Neuronal stem cell (in vitro differentiated cells): ENCODE results near the gene TCF7L2.

Source experiments
- DNase-seq: peaks from one replicate; pipeline ENCODE4 v3.0.0-alpha.2; 2013; ENCODE audit warnings: low spot score
- H2AFZ ChIP-seq: one replicate; pipeline ENCODE4 v1.6.1; 2013; ENCODE audit warnings: mild to moderate bottlenecking, low read length, inconsistent platforms
- H2AK5ac ChIP-seq: 2 replicates; pipeline ENCODE4 v1.6.1; 2013; ENCODE audit warnings: low read depth, mild to moderate bottlenecking, inconsistent platforms, low read length, moderate library complexity, mixed read lengths
- H2BK120ac ChIP-seq: 2 replicates; pipeline ENCODE4 v1.6.1; 2013; ENCODE audit warnings: low read depth, mild to moderate bottlenecking, inconsistent platforms, low read length, moderate library complexity, mixed read lengths
- H2BK12ac ChIP-seq: one replicate; pipeline ENCODE4 v1.6.1; 2013; ENCODE audit warnings: low read length, inconsistent platforms
- H2BK15ac ChIP-seq: 2 replicates; pipeline ENCODE4 v1.6.1; 2013; ENCODE audit warnings: mild to moderate bottlenecking, low read length, inconsistent platforms, mixed read lengths
- H2BK5ac ChIP-seq: one replicate; pipeline ENCODE4 v1.6.1; 2013; ENCODE audit warnings: inconsistent platforms, mild to moderate bottlenecking, low read length, moderate library complexity
- H3K14ac ChIP-seq: one replicate; pipeline ENCODE4 v1.6.1; 2013; ENCODE audit warnings: low read length, inconsistent platforms
- H3K18ac ChIP-seq: 2 replicates; pipeline ENCODE4 v1.6.1; 2013; ENCODE audit warnings: low read length, inconsistent platforms
- H3K23ac ChIP-seq: 2 replicates; pipeline ENCODE4 v1.6.1; 2013; ENCODE audit warnings: low read depth, mild to moderate bottlenecking, mixed read lengths, low read length, inconsistent platforms; ENCODE audit not compliant: poor library complexity
- H3K27ac ChIP-seq: replicated peaks from 3 replicates; pipeline ENCODE4 v1.5.1; 2013; ENCODE audit warnings: low read length, inconsistent platforms
- H3K27me3 ChIP-seq, 3 experiments: 2 replicates each; pipeline ENCODE4 v1.6.1; 2013; ENCODE audit warnings: low read length in 3 of 3, mild to moderate bottlenecking in 2 of 3, inconsistent platforms in 1 of 3, low read depth in 1 of 3, mixed read lengths in 1 of 3, moderate library complexity in 1 of 3; ENCODE audit not compliant: control insufficient read depth in 3 of 3, insufficient read depth in 3 of 3
- H3K36me3 ChIP-seq, 2 donors: replicated peaks in 1 of 2; 2 replicates each; pipeline ENCODE4 v1.6.1; 2013; ENCODE audit warnings: low read length in 2 of 2; ENCODE audit not compliant: control insufficient read depth in 2 of 2, insufficient read depth in 2 of 2
- H3K4ac ChIP-seq: 2 replicates; pipeline ENCODE4 v1.6.1; 2013; ENCODE audit warnings: inconsistent platforms, mild to moderate bottlenecking, low read length, moderate library complexity
- H3K4me1 ChIP-seq, 2 donors: 1 replicate in 1 of 2; 2 replicates in 1 of 2; pipeline ENCODE4 v1.6.1; 2013; ENCODE audit warnings: low read length in 2 of 2, low read depth in 1 of 2; ENCODE audit not compliant: control insufficient read depth in 2 of 2, insufficient read depth in 1 of 2
- H3K4me2 ChIP-seq: one replicate; pipeline ENCODE4 v1.6.1; 2013; ENCODE audit warnings: mild to moderate bottlenecking, low read length, inconsistent platforms; ENCODE audit not compliant: insufficient read depth, poor library complexity, severe bottlenecking
- H3K4me3 ChIP-seq, 2 donors: 2 replicates each; pipeline ENCODE4 v1.5.1; 2013; ENCODE audit warnings: low read length in 2 of 2, mild to moderate bottlenecking in 2 of 2, inconsistent platforms in 1 of 2, moderate library complexity in 1 of 2
- H3K79me1 ChIP-seq: one replicate; pipeline ENCODE4 v1.6.1; 2013; ENCODE audit warnings: low read depth, mild to moderate bottlenecking, inconsistent platforms, low read length, moderate library complexity
- H3K9ac ChIP-seq: one replicate; pipeline ENCODE4 v1.6.1; 2013; ENCODE audit warnings: mild to moderate bottlenecking, low read depth, low read length, inconsistent platforms; ENCODE audit not compliant: poor library complexity
- H3K9me3 ChIP-seq, 2 donors: replicated peaks in 1 of 2; 2 replicates each; pipeline versions ENCODE3 to v1.6.1; 2013; ENCODE audit warnings: low read length in 2 of 2, mild to moderate bottlenecking in 2 of 2, inconsistent platforms in 1 of 2, low read depth in 1 of 2, mixed read lengths in 1 of 2, moderate library complexity in 1 of 2; ENCODE audit not compliant: control insufficient read depth in 2 of 2, insufficient read depth in 1 of 2
- H4K8ac ChIP-seq: one replicate; pipeline ENCODE4 v1.6.1; 2013; ENCODE audit warnings: low read depth, mild to moderate bottlenecking, inconsistent platforms, low read length, moderate library complexity
- H4K91ac ChIP-seq: one replicate; pipeline ENCODE4 v1.6.1; 2013; ENCODE audit warnings: low read length, low read depth, mild to moderate bottlenecking, inconsistent platforms; ENCODE audit not compliant: poor library complexity
- WGBS, 2 donors: extraction: QIAGEN DNeasy Blood & Tissue Kit; methylation state at CpG; one replicate each; pipeline ENCODE4 v1.1.7; 2013; ENCODE audit warnings: missing lambda C conversion rate in 2 of 2, mixed read lengths in 1 of 2; ENCODE audit not compliant: insufficient read length in 2 of 2, insufficient replicate concordance in 1 of 2; ENCODE audit errors: extremely low coverage in 2 of 2; 5-methylcytosine and 5-hydroxymethylcytosine counted together

Gene TCF7L2

GRCh38 chr10:113088194-113088593 lies 138.1 kb downstream of the TCF7L2 start:
- peaks cover 8 to 48% of the 10 kb centered on the region in 2 donors for H3K36me3 ChIP-seq
- H3K18ac ChIP-seq: no peak overlapping the region
- no peak overlapping the region for H3K9ac ChIP-seq
- H3K27ac ChIP-seq: no peak overlapping the region
- H2BK5ac ChIP-seq: no peak overlapping the region
- no peak overlapping the region for H4K91ac ChIP-seq
- H2BK15ac ChIP-seq: no peak overlapping the region
- H2AFZ ChIP-seq: no peak overlapping the region
- DNase-seq: no peak
- H3K4me1 ChIP-seq: peaks cover 4 to 8% of the 10 kb centered on the region in 2 donors
- H2AK5ac ChIP-seq: no peak overlapping the region
- no peak overlapping the region for H4K8ac ChIP-seq
- H2BK12ac ChIP-seq: no peak overlapping the region
- H3K14ac ChIP-seq: no peak overlapping the region
- H3K4me2 ChIP-seq: no peak overlapping the region
- peaks cover 6% of the 10 kb centered on the region for H3K79me1 ChIP-seq
- no CpG with 5 or more reads among the region's 2 CpGs for WGBS, 2 donors
- no peak overlapping the region for H2BK120ac ChIP-seq
- no peak overlapping the region for H3K4ac ChIP-seq
- no peaks in the 10 kb centered on the region for H3K27me3 ChIP-seq
- no peak overlapping the region for H3K23ac ChIP-seq
- no peak overlapping the region for H3K4me3 ChIP-seq
- H3K9me3 ChIP-seq: no peaks in the 10 kb centered on the region

GRCh38 chr10:113089551-113089950 lies 139.5 kb downstream of the TCF7L2 start:
- no peak overlapping the region for H3K4ac ChIP-seq
- no peaks in the 10 kb centered on the region for H3K27me3 ChIP-seq
- H3K4me3 ChIP-seq: no peak overlapping the region
- no CpG with 5 or more reads among the region's 9 CpGs for WGBS, 2 donors
- no peak overlapping the region for H4K91ac ChIP-seq
- H3K23ac ChIP-seq: no peak overlapping the region
- H3K9ac ChIP-seq: no peak overlapping the region
- H4K8ac ChIP-seq: no peak overlapping the region
- no peak overlapping the region for H3K27ac ChIP-seq
- no peak overlapping the region for H2BK5ac ChIP-seq
- H2AFZ ChIP-seq: no peak overlapping the region
- no peaks in the 10 kb centered on the region for H3K9me3 ChIP-seq
- H2BK15ac ChIP-seq: no peak overlapping the region
- H3K4me1 ChIP-seq: peaks cover 4 to 8% of the 10 kb centered on the region in 2 donors
- no peak overlapping the region for H3K4me2 ChIP-seq
- H2BK120ac ChIP-seq: no peak overlapping the region
- peaks cover 8 to 58% of the 10 kb centered on the region in 2 donors for H3K36me3 ChIP-seq
- H2BK12ac ChIP-seq: no peak overlapping the region
- H3K79me1 ChIP-seq: peaks cover 6% of the 10 kb centered on the region
- H3K18ac ChIP-seq: no peak overlapping the region
- DNase-seq: no peak
- H2AK5ac ChIP-seq: no peak overlapping the region
- H3K14ac ChIP-seq: no peak overlapping the region

- Histone ChIP-seq H3K36me3 (peaks cover 8 to 66% of the 10 kb centered on the region in 2 donors), H3K23ac (no peak overlapping the region), H3K14ac (no peak overlapping the region), H4K8ac (no peak overlapping the region), H3K4me2 (no peak overlapping the region), H3K79me1 (peaks cover 11% of the 10 kb centered on the region), H3K4me3 (no peak overlapping the region), H3K18ac (no peak overlapping the region), H3K27me3 (no peaks in the 10 kb centered on the region), H3K9ac (no peak overlapping the region), H2BK5ac (no peak overlapping the region), H4K91ac (no peak overlapping the region), H2BK12ac (no peak overlapping the region), H2AK5ac (no peak overlapping the region), H3K9me3 (no peaks in the 10 kb centered on the region), H2AFZ (no peak overlapping the region), H3K4me1 (peaks cover 5 to 9% of the 10 kb centered on the region in 2 donors), H3K4ac (no peak overlapping the region), H2BK15ac (no peak overlapping the region), H3K27ac (no peak overlapping the region), H2BK120ac (no peak overlapping the region)
- WGBS, 2 donors: no CpG with 5 or more reads among the region's 4 CpGs
- DNase-seq: no peak
These were observed 141.9 kb downstream of the TCF7L2 start for GRCh38 chr10:113091920-113092319.

- peaks cover 8% of the 10 kb centered on the region for H3K79me1 ChIP-seq
- H3K27me3 ChIP-seq: no peaks in the 10 kb centered on the region
- no peak overlapping the region for H4K8ac ChIP-seq
- H4K91ac ChIP-seq: no peak overlapping the region
- H2BK5ac ChIP-seq: no peak overlapping the region
- no peak overlapping the region for H2AFZ ChIP-seq
- no peak overlapping the region for H3K27ac ChIP-seq
- no peak overlapping the region for H2BK12ac ChIP-seq
- no peak overlapping the region for H3K14ac ChIP-seq
- no peak overlapping the region for H2BK15ac ChIP-seq
- no peak overlapping the region for H3K4ac ChIP-seq
- no peak overlapping the region for H3K23ac ChIP-seq
- DNase-seq: no peak
- H2BK120ac ChIP-seq: no peak overlapping the region
- WGBS, 2 donors: no CpG with 5 or more reads among the region's 10 CpGs
- H3K4me1 ChIP-seq: peaks cover 0 to 7% of the 10 kb centered on the region in 2 donors
- H3K36me3 ChIP-seq: peaks cover 5 to 72% of the 10 kb centered on the region in 2 donors
- H2AK5ac ChIP-seq: no peak overlapping the region
- H3K9me3 ChIP-seq: no peaks in the 10 kb centered on the region
- no peak overlapping the region for H3K9ac ChIP-seq
- no peak overlapping the region for H3K4me3 ChIP-seq
- H3K4me2 ChIP-seq: no peak overlapping the region
- no peak overlapping the region for H3K18ac ChIP-seq
These were observed 143.4 kb downstream of the TCF7L2 start for GRCh38 chr10:113093188-113094113.
